Thyroid gland (tissue), 4 donors: ENCODE measurements around the gene FYN. TPM values are rescaled to one million over a fixed set of nuclear protein-coding genes. Genes with fewer than 3 reads are reported as not detected.
A peak's percentile ranks its signal among the peaks of the same experiment; 100 is the strongest.

ENCODE experiments used
- DNase-seq, 2 donors: peaks; one replicate each; pipeline ENCODE4 v3.0.0-alpha.2; 2019
- H3K27ac ChIP-seq, 3 donors: fragments of 200-600 bp; sonication (generic); 1 replicate in 2 of 3; 2 replicates in 1 of 3; pipeline ENCODE4 v1.5.1; 2016 to 2019; ENCODE audit warnings: mild to moderate bottlenecking in 1 of 3, moderate library complexity in 1 of 3
- H3K27me3 ChIP-seq: fragments of 200-600 bp; sonication (generic); one replicate; pipeline ENCODE4 v1.5.1; 2019
- H3K36me3 ChIP-seq, 2 donors: fragments of 200-600 bp; sonication (generic); one replicate each; pipeline ENCODE4 v1.5.1; 2016 to 2019
- H3K4me1 ChIP-seq, 2 donors: fragments of 200-600 bp; sonication (generic); one replicate each; pipeline ENCODE4 v1.5.1; 2017 to 2019
- H3K4me3 ChIP-seq, 3 donors: fragments of 200-600 bp; sonication (generic); replicated peaks in 1 of 3; 1 replicate in 2 of 3; 2 replicates in 1 of 3; pipeline ENCODE4 v1.5.1; 2016; ENCODE audit warnings: mild to moderate bottlenecking in 1 of 3
- H3K9me3 ChIP-seq: fragments of 200-600 bp; sonication (generic); one replicate; pipeline ENCODE4 v1.5.1; 2017
- CTCF ChIP-seq, 6 experiments: fragments of 200-600 bp in 3 of 6; fragments of 450-650 bp in 3 of 6; sonication (generic) in 3 of 6; IDR thresholded peaks; one replicate each; pipeline ENCODE4 v1.5.1; 2016 to 2019; ENCODE audit warnings: antibody characterized with exemption in 6 of 6, mild to moderate bottlenecking in 2 of 6, inconsistent platforms in 1 of 6, moderate library complexity in 1 of 6
- POLR2A ChIP-seq, 2 donors: fragments of 450-650 bp; IDR thresholded peaks; one replicate each; pipeline ENCODE4 v1.6.1; 2017; ENCODE audit warnings: antibody characterized with exemption in 2 of 2, mild to moderate bottlenecking in 2 of 2, moderate library complexity in 1 of 2
- WGBS, 2 donors: methylation state at CpG; one replicate each; pipeline ENCODE4 v1.1.5; 2017; 5-methylcytosine and 5-hydroxymethylcytosine counted together
- intact Hi-C: fragments of 100-400 bp; cut with DNase I; formaldehyde crosslinking; loops from one replicate; pipeline ENCODE4 v1.15.1; 2023
- total RNA-seq, 4 donors: library from RNA; depleted of rRNA; stranded (reverse); fragments of >200 nt; gene quantifications; one replicate each; pipeline ENCODE4 v1.2.3, GENCODE V29; 2016

FYN gene
- total RNA-seq, 4 donors from 2014 or later: 67.0 to 206 (median 95.9) TPM

- Histone ChIP-seq H3K4me3 (no peak overlapping the region), H3K9me3 (no peaks in the 10 kb centered on the region), H3K27ac (peak overlapping the region in 2 of 3 donors; percentile 8 to 17), H3K36me3 (no peaks in the 10 kb centered on the region), H3K27me3 (no peaks in the 10 kb centered on the region), H3K4me1 (peaks cover 0 to 5% of the 10 kb centered on the region in 2 donors)
- TF ChIP-seq POLR2A (IDR thresholded peaks at IDR 0.05) (no peak), CTCF (IDR thresholded peaks at IDR 0.05) (no peak)
- peak; percentile 21 to 30 for DNase-seq
- intact Hi-C loops: no loop called here
- 52 to 56% methylated on average over 16 to 17 of the region's 17 CpGs for WGBS, 2 donors
These were observed 247.5 kb downstream of the FYN start for GRCh38 chr6:111625461-111626391.

- no peak overlapping the region for H3K4me3 ChIP-seq
- WGBS, 2 donors: 90 to 97% methylated on average over 3 of the region's 3 CpGs
- H3K36me3 ChIP-seq: no peaks in the 10 kb centered on the region
- H3K9me3 ChIP-seq: no peaks in the 10 kb centered on the region
- TF ChIP-seq CTCF (IDR thresholded peaks at IDR 0.05) (no peak), POLR2A (IDR thresholded peaks at IDR 0.05) (no peak)
- intact Hi-C loops: no loop called here
- H3K27me3 ChIP-seq: no peaks in the 10 kb centered on the region
- DNase-seq: no peak
- peaks cover 0 to 5% of the 10 kb centered on the region in 2 donors for H3K4me1 ChIP-seq
- H3K27ac ChIP-seq: no peak overlapping the region
These were observed 248.2 kb downstream of the FYN start for GRCh38 chr6:111625099-111625416.

GRCh38 chr6:111624401-111625098 lies 248.7 kb downstream of the FYN start:
- intact Hi-C loops: no loop called here
- WGBS, 2 donors: 89 to 95% methylated on average over 4 of the region's 4 CpGs
- no peaks in the 10 kb centered on the region for H3K27me3 ChIP-seq
- no peaks in the 10 kb centered on the region for H3K36me3 ChIP-seq
- H3K4me1 ChIP-seq: peaks cover 0 to 5% of the 10 kb centered on the region in 2 donors
- no peaks in the 10 kb centered on the region for H3K9me3 ChIP-seq
- DNase-seq: no peak
- no peak overlapping the region for H3K27ac ChIP-seq
- no peak overlapping the region for H3K4me3 ChIP-seq
- TF ChIP-seq CTCF (IDR thresholded peaks at IDR 0.05) (no peak), POLR2A (IDR thresholded peaks at IDR 0.05) (no peak)

- Histone ChIP-seq H3K27me3 (no peaks in the 10 kb centered on the region), H3K4me1 (peaks cover 0 to 5% of the 10 kb centered on the region in 2 donors), H3K36me3 (no peaks in the 10 kb centered on the region), H3K9me3 (no peaks in the 10 kb centered on the region), H3K27ac (no peak overlapping the region), H3K4me3 (no peak overlapping the region)
- 76 to 88% methylated on average over 9 of the region's 9 CpGs for WGBS, 2 donors
- TF ChIP-seq POLR2A (IDR thresholded peaks at IDR 0.05): no peak
- no peak for TF ChIP-seq CTCF (IDR thresholded peaks at IDR 0.05)
- no peak for DNase-seq
- intact Hi-C loops: no loop called here
These were observed 250.1 kb downstream of the FYN start for GRCh38 chr6:111623046-111623718.
